HG02870 (cell line): ENCODE results near the gene SPEF2.

Source experiments
- ATAC-seq: cut with Tn5 transposase; IDR thresholded peaks from one replicate; pipeline ENCODE4 v1.9.1; 2021; ENCODE audit warnings: mild to moderate bottlenecking, moderate library complexity; ENCODE audit not compliant: unreplicated experiment

SPEF2 gene, protein sequence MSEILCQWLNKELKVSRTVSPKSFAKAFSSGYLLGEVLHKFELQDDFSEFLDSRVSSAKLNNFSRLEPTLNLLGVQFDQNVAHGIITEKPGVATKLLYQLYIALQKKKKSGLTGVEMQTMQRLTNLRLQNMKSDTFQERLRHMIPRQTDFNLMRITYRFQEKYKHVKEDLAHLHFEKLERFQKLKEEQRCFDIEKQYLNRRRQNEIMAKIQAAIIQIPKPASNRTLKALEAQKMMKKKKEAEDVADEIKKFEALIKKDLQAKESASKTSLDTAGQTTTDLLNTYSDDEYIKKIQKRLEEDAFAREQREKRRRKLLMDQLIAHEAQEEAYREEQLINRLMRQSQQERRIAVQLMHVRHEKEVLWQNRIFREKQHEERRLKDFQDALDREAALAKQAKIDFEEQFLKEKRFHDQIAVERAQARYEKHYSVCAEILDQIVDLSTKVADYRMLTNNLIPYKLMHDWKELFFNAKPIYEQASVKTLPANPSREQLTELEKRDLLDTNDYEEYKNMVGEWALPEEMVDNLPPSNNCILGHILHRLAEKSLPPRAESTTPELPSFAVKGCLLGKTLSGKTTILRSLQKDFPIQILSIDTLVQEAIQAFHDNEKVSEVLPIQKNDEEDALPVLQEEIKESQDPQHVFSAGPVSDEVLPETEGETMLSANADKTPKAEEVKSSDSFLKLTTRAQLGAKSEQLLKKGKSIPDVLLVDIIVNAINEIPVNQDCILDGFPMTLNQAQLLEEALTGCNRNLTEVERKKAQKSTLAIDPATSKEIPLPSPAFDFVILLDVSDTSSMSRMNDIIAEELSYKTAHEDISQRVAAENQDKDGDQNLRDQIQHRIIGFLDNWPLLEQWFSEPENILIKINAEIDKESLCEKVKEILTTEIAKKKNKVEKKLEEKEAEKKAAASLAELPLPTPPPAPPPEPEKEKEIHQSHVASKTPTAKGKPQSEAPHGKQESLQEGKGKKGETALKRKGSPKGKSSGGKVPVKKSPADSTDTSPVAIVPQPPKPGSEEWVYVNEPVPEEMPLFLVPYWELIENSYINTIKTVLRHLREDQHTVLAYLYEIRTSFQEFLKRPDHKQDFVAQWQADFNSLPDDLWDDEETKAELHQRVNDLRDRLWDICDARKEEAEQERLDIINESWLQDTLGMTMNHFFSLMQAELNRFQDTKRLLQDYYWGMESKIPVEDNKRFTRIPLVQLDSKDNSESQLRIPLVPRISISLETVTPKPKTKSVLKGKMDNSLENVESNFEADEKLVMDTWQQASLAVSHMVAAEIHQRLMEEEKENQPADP (N-terminal part only)

DNA sequence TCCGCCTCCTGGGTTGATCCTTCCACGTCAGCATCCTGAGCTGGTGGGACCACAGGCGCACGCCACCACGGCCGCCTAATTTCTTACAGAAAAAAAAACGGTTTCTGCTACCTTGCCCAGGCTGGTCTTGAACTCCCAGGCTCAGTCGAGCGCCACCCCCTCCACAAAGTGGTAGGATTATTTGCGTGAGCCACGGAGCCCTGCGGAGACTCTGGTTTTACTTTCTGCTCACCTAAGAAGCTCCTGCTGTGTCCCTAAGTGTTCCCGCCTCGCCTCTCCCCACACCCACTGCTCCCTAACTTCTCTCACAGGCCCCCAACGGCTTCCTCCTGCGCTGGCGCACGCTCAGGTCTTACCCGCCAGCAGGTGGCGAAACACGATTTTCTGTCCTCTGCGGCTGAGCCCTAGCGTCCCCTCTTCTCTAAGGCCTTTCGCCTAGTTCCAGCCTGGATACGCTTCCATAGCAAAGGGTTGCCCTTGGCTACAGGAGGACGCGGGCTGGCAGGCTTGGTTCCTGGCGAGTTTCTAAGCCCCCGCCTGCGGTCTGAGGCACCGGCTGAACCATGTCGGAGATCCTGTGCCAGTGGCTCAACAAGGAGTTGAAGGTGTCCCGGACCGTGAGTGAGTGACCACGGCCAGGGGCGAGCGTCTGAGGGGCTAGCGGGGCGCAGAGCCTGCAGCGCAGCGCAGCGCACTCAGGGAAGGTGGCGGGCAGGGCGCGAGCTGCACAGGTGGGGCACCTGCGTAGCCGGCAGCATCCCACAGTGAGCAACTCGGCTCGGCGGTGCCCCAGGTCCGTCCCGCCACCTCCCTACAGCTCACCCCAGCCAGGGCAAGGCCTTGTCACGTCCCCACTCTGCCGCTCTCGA lies at the start of gene SPEF2:
SPEF2 (plus strand) TSS at position 429 of the 869 bp plus-strand sequence; CDS start at position 564, 135 bp downstream.
- ATAC-seq: peak; percentile 65

DNA sequence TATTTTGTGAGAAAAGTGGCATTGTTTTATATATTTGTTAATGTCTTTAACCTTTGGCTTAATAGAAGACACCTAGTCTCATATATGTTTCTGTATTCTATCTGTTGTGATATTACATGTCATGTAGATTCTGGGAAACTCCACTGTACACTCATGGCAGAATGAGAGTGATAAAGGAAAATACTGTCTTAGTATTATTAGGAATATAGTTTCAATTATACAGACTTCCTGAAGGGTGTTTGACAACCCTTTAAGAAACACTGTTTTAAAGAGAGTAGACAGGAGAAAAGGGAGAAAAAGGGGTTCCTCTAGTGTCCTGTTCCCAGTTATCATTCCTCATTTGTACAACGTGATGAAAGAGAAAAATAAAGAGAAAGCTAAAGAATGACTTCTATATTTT lies 42.1 kb upstream of the SPEF2 start:
- no peak for ATAC-seq

DNA sequence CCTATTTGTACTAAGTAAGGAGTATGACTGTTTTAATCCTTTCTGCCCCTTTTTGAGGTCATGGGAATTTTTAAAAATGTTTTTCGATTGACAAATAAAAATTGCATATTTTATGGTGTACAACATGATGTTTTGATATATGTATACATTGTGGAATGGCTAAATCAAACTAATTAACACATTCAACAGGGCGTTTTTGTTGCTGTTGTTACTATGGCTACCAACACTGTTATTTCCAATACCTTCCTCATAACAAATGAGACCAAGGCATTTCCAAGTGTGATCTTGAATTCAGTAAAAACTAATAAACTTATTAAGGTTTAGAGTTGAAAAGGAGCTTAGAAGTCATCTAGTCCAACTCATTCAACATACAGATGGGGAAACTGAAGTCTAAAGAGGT lies 30.2 kb upstream of the SPEF2 start:
- no peak for ATAC-seq

DNA sequence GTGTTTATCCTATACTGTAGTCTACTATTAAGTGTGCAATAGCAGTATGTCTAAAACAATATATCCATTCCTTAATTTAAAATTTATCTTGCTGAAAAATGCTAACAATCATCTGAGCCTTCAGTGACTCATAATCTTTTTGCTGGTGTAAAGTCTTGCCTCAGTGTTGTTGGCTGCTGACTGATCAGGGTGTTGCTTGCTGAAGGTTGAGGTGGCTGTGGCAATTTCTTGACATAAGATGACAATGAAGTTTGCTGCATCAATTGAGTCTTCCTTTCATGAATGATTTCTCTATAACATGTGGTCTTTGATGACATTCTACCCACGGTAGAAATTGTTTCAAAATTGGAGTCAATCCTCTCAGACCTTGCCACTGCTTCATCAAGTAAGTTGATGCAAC lies 24.3 kb upstream of the SPEF2 start:
- no peak for ATAC-seq

DNA sequence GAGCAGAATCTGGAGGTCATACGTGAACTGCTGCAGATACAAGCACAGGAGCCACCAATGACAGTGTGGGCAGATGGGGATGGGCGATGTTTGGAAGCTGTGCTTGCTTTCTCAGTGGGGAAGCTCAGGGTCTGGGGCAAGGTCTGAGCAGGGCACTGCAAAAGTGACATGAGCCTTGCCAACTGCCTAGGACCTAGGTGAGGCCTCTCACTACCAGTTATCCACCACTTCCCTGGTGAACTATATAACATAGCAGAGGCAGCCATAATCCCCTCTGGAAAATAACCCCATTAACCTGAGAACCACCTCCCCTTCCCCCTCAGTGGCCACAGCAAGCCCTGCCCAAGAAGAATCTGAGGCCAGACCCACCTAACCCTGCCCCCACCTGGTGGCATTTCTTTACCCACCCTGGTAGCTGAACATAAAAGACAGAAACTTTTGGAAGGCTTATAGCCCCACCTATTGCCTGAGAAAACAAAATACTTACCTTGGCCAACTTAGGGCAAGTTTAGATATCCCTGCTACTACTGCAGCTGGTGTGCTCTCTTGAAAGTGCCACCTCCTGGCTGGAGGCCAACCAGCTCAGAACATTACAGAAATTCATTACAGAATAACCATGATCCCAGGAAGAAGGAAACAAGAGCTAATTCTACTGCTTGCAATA lies 18.8 kb upstream of the SPEF2 start:
- ATAC-seq: no peak

DNA sequence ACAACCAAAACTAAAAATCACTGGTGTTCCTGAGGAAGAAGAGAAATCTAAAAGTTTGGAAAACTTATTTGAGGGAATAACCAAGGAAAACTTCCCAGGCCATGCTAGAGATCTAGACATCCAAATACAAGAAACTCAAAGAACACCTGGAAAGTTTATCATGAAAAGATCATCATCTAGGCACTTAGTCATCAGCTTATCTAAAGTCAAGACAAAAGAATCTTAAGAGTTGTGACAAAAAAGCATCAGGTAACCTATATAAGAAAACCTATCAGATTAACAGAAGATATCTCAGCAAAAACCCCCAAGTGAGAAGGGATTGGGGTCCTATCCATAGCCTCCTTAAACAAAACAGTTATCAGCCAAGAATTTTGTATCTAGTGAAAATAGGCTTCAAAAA lies 17.1 kb upstream of the SPEF2 start:
- ATAC-seq: no peak

DNA sequence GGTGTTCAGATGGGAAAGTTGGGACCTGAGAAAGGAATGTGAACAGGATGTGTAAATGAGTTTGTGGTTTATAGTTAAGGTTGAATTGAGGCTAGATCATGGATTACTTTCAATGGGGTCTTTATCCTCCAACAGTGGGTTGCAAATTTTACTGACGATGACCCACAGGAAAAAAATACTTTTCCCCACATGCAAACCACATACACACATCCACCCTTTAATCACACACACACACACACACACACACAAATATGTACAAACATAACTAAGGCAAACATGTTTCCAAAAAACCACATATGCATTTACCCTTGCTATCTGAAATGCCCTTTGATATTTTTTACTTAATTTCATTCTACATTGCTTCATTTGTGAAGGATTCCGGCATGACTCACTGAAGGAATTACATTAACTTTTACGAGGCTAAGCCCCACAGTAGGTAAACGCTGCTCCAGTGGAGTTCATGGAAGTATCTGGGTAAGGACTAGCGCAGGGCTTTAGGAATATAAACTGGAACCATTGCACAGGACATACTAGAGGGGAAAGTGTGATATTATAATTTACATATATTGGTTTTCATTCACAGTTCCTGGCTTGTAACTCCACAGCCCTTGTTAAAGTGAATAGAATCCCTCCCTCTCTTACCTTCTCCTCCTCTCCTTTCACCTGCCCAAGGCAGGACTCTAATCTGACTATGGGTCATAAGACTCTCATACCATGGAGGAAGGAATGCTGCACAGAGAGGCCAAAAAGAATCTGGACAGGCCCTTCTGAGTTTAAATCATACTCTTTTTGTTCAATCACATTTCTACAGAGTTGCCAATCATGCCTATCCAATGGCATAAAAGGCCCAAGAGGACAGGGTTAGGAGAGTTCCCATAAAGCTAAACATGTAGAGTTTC lies 8.5 kb upstream of the SPEF2 start:
- ATAC-seq: no peak

DNA sequence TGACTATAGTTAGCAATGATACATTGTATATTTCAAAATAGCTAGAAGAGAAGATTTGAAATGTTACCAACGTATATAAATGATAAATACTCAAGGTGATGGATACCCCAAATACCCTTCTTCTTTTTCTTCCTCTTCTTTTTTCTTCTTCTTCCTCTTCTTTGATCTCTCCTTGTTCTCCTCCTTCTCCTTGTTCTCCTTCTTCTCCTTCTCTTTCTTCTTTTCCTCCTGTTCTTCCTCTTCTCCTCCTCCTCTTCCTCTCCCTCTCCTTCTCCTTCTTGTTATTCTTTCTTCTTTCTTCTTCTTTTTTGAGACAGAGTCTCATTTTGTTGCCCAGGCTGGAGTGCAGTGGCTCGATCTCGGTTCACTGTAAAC lies 616 bp upstream of the SPEF2 start:
- no peak for ATAC-seq

DNA sequence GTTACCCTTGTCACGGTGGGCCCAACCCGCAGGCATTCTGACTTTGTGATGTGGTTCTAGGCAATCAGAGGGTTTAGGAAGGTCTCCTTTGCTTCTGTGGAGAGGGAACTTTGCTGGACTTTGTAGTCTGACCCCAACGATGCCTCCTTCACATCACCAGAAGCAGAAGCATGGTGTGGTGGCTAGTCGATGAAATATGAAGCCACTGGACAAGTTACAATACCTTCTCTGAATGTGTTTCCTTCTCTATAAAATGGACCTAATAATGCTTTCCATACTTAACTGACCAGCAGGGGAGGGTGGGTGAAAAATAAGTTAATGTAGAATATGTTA lies 607 bp downstream of the SPEF2 start:
- no peak for ATAC-seq

DNA sequence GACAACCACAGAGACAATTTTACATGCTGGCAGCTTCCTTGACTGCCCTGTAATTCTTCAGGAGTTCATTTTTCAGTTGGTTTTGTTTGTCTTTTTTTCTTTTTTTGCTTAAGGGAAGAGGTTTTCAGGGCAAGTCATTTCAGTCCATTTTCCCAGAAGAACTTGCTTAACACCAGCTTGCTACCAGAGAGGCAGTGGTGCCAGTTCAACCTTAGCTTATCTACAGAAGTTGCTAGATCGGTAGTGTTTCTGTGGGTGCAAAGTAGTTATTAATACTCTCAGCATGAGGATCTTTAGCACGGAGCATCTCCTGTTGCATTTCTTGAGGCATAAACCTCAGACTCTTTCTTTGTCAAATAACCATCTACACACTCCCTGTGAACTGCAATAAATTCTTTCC lies 1.1 kb downstream of the SPEF2 start:
- ATAC-seq: no peak

DNA sequence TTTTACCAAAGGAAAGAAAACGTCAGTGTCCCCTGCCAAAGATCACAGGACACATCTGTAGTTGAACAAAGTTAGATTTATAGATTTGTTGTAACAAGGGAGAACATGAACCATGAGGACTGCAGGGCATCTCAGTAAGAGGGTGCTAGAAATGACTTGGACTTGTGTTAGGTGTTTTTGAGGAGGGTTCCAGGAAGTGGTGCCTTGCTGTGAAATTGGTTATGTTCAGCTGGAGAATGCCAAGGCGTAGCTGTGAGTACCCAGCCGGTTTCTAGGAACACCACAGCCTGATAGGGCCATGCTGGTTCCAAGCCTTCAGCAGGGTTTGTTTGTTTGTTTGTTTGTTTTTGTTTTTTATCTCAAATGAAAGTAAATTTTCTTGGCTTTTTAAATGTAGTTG lies 5.3 kb downstream of the SPEF2 start:
- ATAC-seq: no peak

DNA sequence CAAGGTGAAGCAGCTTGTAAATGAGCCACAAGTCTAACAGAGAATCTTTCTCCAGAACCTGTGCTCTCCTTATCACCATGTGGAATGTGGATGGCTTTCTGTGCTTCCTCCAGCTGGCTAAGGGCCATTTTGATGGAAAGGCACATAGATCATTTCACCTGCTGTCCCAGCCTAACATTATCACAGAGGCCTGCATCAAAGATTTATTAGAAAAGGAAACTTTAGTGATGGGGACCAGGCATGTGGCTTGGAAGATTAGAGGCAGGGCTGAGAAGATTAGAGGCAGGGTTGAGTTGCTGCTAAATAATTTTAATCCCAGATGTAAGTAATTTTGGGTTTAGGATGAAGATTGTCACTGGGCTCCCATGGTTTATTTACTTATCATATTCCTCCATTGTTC lies 6.3 kb downstream of the SPEF2 start:
- ATAC-seq: no peak

DNA sequence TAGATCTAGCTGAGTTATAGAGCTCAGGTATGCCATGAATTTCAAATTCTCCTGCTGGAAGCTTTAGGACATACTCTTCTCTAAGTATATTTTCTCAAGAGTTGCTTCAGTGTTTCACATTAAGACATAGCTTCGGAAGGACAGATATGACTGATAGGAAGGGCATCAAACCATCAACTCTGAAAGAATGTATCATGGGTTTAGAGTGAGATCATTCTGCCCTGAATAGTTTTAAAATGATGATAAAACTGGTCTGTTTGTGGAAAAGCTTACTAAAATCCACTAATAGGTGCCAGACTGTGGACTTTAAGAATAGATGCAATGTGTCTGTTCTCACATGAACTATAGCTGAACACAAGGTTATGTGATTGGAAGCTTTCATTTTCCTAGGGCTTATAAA lies 8.4 kb downstream of the SPEF2 start:
- ATAC-seq: no peak

DNA sequence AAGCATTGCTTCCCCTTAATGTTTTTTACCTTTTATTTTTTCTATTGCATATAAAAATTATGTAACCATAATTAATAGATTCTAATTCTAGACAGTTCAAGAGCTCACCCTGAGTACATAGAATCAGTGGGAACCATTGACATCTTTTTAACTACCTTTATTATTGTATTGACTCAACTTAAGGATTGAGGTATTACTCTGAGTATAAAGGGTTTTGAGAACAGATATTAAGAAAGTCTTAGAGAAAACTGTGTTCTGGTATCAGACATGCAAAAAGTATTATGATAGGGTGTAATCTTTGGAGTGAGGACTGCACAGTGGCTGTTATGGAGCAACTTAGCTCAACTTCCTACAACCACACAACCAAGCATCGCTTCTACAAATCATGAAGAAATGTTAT lies 8.9 kb downstream of the SPEF2 start:
- ATAC-seq: no peak

DNA sequence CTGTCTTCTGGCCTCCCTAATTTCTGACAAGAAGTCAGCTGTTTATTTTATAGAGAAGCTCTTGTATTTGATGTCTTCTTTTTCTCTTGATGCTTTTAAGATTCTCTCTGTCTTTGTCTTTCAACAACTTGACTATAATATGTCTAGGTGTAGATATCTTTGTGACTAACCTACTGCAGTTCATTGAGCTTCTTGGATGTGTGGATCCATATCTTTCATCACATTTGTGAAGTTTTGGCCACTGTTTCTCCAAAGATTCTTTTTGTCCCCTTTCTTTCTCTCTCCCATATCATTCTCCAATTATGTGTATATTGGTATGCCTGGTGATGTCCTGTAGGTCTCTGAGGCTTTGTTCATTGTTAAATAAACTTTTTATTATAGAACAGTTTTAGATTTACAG lies 16.7 kb downstream of the SPEF2 start:
- no peak for ATAC-seq

DNA sequence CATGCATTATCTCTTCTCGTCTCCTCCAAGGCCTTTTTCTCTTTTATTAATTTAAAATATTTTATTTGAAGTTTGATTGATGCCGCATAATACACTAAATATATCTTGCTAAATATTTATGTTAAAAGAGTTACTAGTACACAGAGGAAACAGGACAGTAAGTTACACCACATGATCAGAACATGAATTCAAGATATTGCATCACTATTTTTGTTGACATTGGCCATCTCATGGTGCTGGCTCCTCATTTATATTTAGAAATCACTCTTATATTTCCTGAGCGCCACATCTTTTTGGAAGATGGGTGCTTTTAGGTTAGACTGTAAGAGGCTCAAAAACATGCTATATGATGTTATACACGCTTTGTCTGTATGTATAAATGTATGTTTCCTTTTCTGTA lies 23.0 kb downstream of the SPEF2 start:
- ATAC-seq: no peak

DNA sequence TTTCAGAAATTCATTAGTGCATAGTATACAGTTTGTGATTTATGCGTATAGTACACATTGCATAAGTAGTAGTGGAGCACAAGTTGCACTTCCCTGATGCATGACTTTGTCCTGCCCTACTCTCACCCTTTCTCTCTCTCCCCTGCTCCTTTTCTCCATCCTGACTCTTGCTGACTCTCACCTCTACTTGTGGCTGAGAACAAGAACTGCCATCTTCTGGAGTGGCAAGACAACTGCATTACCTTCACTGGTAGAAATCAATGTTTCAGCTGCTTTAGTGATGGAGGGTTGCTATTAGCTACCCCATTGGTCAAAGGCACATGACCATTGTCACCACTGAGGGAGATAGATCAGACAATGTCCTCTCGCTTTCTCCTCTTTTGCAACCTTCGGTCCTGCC lies 26.9 kb downstream of the SPEF2 start:
- no peak for ATAC-seq

DNA sequence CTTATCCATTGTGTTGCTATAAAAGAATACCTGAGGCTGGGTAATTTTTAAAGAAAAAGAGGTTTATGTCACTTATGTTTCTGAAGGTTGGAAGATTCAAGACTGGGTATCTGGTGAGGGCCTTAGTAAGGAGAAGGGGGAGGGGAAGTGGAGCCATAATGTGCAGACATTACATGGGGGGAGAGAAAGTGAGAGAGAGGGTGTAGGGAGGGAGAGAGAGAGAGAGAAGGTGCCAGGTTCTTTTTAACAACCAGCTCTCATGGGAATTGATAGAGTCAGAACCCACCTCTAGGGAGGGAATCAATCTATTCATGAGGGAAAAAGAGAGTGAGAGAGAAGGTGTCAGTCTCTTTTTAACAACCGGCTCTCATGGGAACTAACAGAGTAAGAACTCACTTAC lies 29.5 kb downstream of the SPEF2 start:
- ATAC-seq: no peak

DNA sequence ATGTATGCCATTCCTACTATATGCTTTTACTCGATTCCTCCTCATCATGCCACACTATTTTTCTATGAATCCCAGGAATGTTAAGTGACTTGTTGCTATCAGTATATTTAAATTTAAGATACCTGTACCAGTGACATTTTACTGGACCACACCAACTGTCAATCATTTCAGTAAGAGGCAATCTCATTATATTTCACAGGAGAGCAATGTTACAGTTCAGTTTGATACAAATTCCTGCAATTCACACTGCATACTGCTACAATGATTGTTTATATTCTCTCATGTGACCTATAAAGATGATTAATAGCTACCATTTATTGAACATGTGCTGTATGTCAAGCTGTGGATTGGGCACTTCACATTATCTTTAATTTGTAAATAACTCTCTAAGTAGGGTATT lies 30.0 kb downstream of the SPEF2 start:
- ATAC-seq: no peak
